GM23338 (cell line): ENCODE data around the gene TMEM185B. TPM values are rescaled to one million over a fixed set of nuclear protein-coding genes. Genes with fewer than 3 reads are reported as not detected.

Source experiments
- ATAC-seq: fragments of 200-7000 bp; cut with Tn5 transposase; 3 replicates; pipeline ENCODE4 v1.9.1; 2020
- DNase-seq: peaks from one replicate; pipeline ENCODE4 v3.0.0-alpha.2; 2015; ENCODE audit warnings: low spot score
- H2AFZ ChIP-seq: fragments of 200-600 bp; sonication (generic); 2 replicates; pipeline ENCODE4 v1.8.0; 2016; ENCODE audit warnings: antibody characterized with exemption, mild to moderate bottlenecking, moderate library complexity
- H3F3A ChIP-seq: fragments of 200-600 bp; sonication (generic); replicated peaks from 2 replicates; pipeline ENCODE4 v1.8.0; 2017; ENCODE audit warnings: antibody characterized with exemption, mixed run types, low read depth
- H3K27ac ChIP-seq: fragments of 200-600 bp; sonication (generic); 2 replicates; pipeline ENCODE4 v1.6.1; 2016; ENCODE audit warnings: low read depth
- H3K27me3 ChIP-seq: fragments of 200-600 bp; sonication (generic); 2 replicates; pipeline ENCODE4 v1.8.0; 2016; ENCODE audit warnings: mild to moderate bottlenecking, mixed run types, moderate library complexity; ENCODE audit not compliant: insufficient read depth
- H3K36me3 ChIP-seq: fragments of 200-600 bp; sonication (generic); 2 replicates; pipeline ENCODE4 v1.8.0; 2016; ENCODE audit warnings: mild to moderate bottlenecking; ENCODE audit not compliant: insufficient read depth
- H3K4me1 ChIP-seq: fragments of 200-600 bp; sonication (generic); 2 replicates; pipeline ENCODE4 v1.8.0; 2016; ENCODE audit warnings: mild to moderate bottlenecking, moderate library complexity; ENCODE audit not compliant: insufficient read depth
- H3K4me2 ChIP-seq: fragments of 200-600 bp; sonication (generic); 2 replicates; pipeline ENCODE4 v1.7.1; 2017; ENCODE audit warnings: mixed run types
- H3K4me3 ChIP-seq: fragments of 200-600 bp; sonication (generic); 2 replicates; pipeline ENCODE4 v1.6.1; 2016; ENCODE audit warnings: mixed run types
- H3K79me2 ChIP-seq: fragments of 200-600 bp; sonication (generic); replicated peaks from 2 replicates; pipeline ENCODE4 v1.8.0; 2017; ENCODE audit warnings: mild to moderate bottlenecking; ENCODE audit not compliant: insufficient read depth
- H3K9me2 ChIP-seq: fragments of 200-600 bp; sonication (generic); 2 replicates; pipeline ENCODE4 v1.8.0; 2017; ENCODE audit not compliant: insufficient read depth
- H4K20me1 ChIP-seq: fragments of 200-600 bp; sonication (generic); replicated peaks from 2 replicates; pipeline ENCODE4 v1.8.0; 2017; ENCODE audit warnings: mild to moderate bottlenecking; ENCODE audit not compliant: insufficient read depth
- H3K27ac Mint-ChIP-seq: 2 replicates; pipeline ENCODE4 v1.8.0; 2020; ENCODE audit warnings: inconsistent platforms, mild to moderate bottlenecking, moderate library complexity, mixed read lengths
- H3K27me3 Mint-ChIP-seq: 3 replicates; pipeline ENCODE4 v1.8.0; 2022; ENCODE audit warnings: low read depth, mild to moderate bottlenecking, moderate library complexity, mixed read lengths, inconsistent platforms; ENCODE audit not compliant: insufficient read depth, poor library complexity
- H3K36me3 Mint-ChIP-seq: 3 replicates; pipeline ENCODE4 v1.8.0; 2021; ENCODE audit warnings: low read depth, mild to moderate bottlenecking, inconsistent platforms, moderate library complexity, mixed read lengths
- H3K4me1 Mint-ChIP-seq: 3 replicates; pipeline ENCODE4 v1.8.0; 2020; ENCODE audit warnings: mild to moderate bottlenecking, inconsistent platforms, mixed read lengths
- H3K4me3 Mint-ChIP-seq: 3 replicates; pipeline ENCODE4 v1.8.0; 2021; ENCODE audit warnings: moderate library complexity, mild to moderate bottlenecking, inconsistent platforms, mixed read lengths
- H3K9me3 Mint-ChIP-seq: 3 replicates; pipeline ENCODE4 v1.8.0; 2020; ENCODE audit warnings: moderate library complexity, mild to moderate bottlenecking, inconsistent platforms, mixed read lengths
- CREB1 ChIP-seq: fragments of 250-450 bp; sonication (Bioruptor Pico); IDR thresholded peaks from 2 replicates; pipeline ENCODE4 v1.5.0; 2020; ENCODE audit warnings: low read depth, mild to moderate bottlenecking, moderate library complexity
- CTCF ChIP-seq, 2 experiments: fragments of 200-600 bp in 1 of 2; sonication (generic) in 1 of 2; conservative IDR thresholded peaks; 2 replicates each; pipeline versions ENCODE4 v1.5.1 to v1.6.1; 2016 to 2017; ENCODE audit warnings: antibody characterized with exemption in 2 of 2, low read depth in 2 of 2, mild to moderate bottlenecking in 2 of 2, moderate library complexity in 1 of 2
- EZH2 ChIP-seq: fragments of 200-600 bp; sonication (generic); IDR thresholded peaks from one replicate; pipeline ENCODE4 v1.8.0; 2017; ENCODE audit warnings: antibody characterized with exemption, mild to moderate bottlenecking, low read depth; ENCODE audit not compliant: unreplicated experiment
- POLR2AphosphoS5 ChIP-seq: IDR thresholded peaks from 2 replicates; pipeline ENCODE4 v1.6.1; 2016; ENCODE audit warnings: antibody characterized with exemption, low read depth
- ZNF462 ChIP-seq: fragments of 250-450 bp; sonication (Bioruptor Pico); IDR thresholded peaks from 2 replicates; pipeline ENCODE4 v1.5.0; 2020; ENCODE audit warnings: mild to moderate bottlenecking, moderate library complexity
- polyA plus RNA-seq: library from polyadenylated mRNA; unstranded; fragments of >200 nt; fragmentation: Nextera tagmentation; extraction: Ambion mirVana; gene quantifications from 2 replicates; pipeline ENCODE4 v1.2.1, GENCODE V29; 2016
- total RNA-seq: library from RNA; depleted of rRNA; stranded (reverse); fragments of >200 nt; shearing (Covaris generic); gene quantifications from 2 replicates; pipeline ENCODE4 v1.2.3, GENCODE V29; 2014

The TMEM185B gene
- total and polyA plus RNA-seq, 2 experiments from 2014 or later = 3.9 to 24.4 TPM

GRCh38 chr2:120236316-120236715 lies 13.1 kb upstream of the TMEM185B start:
- Histone ChIP-seq H3K4me2 (no peak overlapping the region), H3F3A (no peaks in the 10 kb centered on the region), H4K20me1 (peaks cover 4% of the 10 kb centered on the region; the same call in 1 of the 2 replicates), H2AFZ (no peak overlapping the region), H3K4me3 (no peak overlapping the region), H3K36me3 (no peaks in the 10 kb centered on the region), H3K4me1 (peaks cover 9% of the 10 kb centered on the region), H3K27me3 (no peaks in the 10 kb centered on the region), H3K79me2 (no peaks in the 10 kb centered on the region), H3K9me2 (no peaks in the 10 kb centered on the region), H3K27ac (no peak overlapping the region)
- H3K4me3 Mint-ChIP-seq = no peak overlapping the region
- H3K27me3 Mint-ChIP-seq = peaks cover 14% of the 10 kb centered on the region
- H3K9me3 Mint-ChIP-seq = peaks cover 3% of the 10 kb centered on the region; the same call in 1 of the 3 replicates
- no peak for TF ChIP-seq CREB1 (CRISPR knock-in tag)
- no peak for TF ChIP-seq POLR2AphosphoS5
- TF ChIP-seq CTCF (conservative IDR thresholded peaks at IDR 0.05; ENCODE audit: low read depth in 2 of 2) = no peak
- TF ChIP-seq EZH2 = no peak
- TF ChIP-seq ZNF462 (CRISPR knock-in tag) = no peak
- H3K36me3 Mint-ChIP-seq = no peaks in the 10 kb centered on the region
- DNase-seq (no peak), ATAC-seq (no peak)
- H3K4me1 Mint-ChIP-seq = peaks cover 16% of the 10 kb centered on the region
- H3K27ac Mint-ChIP-seq = no peak overlapping the region
